ENCODE measurements around the gene ATXN7L2. TPM values are rescaled to one million over a fixed set of nuclear protein-coding genes. Genes with fewer than 3 reads are reported as not detected.

Gene ATXN7L2
- total and polyA plus RNA-seq, 4 donors = 0.61 to 1.7 (median 1.3) TPM

GRCh38 chr1:109522026-109522425 lies 38.3 kb downstream of the ATXN7L2 start:
- H3K27me3 ChIP-seq (ENCODE audit: control insufficient read depth in 4 of 4, insufficient read depth in 4 of 4, low read length in 3 of 4) = no peaks in the 10 kb centered on the region
- no peaks in the 10 kb centered on the region for H3K36me3 ChIP-seq (ENCODE audit: control insufficient read depth in 4 of 4, insufficient read depth in 3 of 4, low read depth in 1 of 4, low read length in 3 of 4)
- H3K4me1 ChIP-seq (ENCODE audit: control insufficient read depth in 4 of 4, insufficient read depth in 4 of 4, low read length in 3 of 4) = no peaks in the 10 kb centered on the region
- 89% methylated on average over 7 of the region's 7 CpGs for WGBS
- no peak overlapping the region for H3K4me3 ChIP-seq (ENCODE audit: low read depth in 1 of 3, low read length in 3 of 3)
- no peak overlapping the region for H3K27ac ChIP-seq (ENCODE audit: low read depth in 1 of 2, low read length in 2 of 2)
- no peak overlapping the region for H3K9ac ChIP-seq (ENCODE audit: low read depth in 1 of 2, low read length in 2 of 2)
- H3K9me3 ChIP-seq (ENCODE audit: control insufficient read depth in 4 of 4, low read length in 3 of 4) = no peaks in the 10 kb centered on the region
- TF ChIP-seq FOXA2 (IDR thresholded peaks at IDR 0.05) = no peak
- TF ChIP-seq RAD21 (IDR thresholded peaks at IDR 0.05) = no peak
- no peak for DNase-seq (ENCODE audit: low spot score)

- DNase-seq (ENCODE audit: low spot score) = no peak
- Histone ChIP-seq H3K27ac (ENCODE audit: low read depth in 1 of 2, low read length in 2 of 2) (no peak overlapping the region), H3K36me3 (ENCODE audit: control insufficient read depth in 4 of 4, insufficient read depth in 3 of 4, low read depth in 1 of 4, low read length in 3 of 4) (no peaks in the 10 kb centered on the region), H3K9ac (ENCODE audit: low read depth in 1 of 2, low read length in 2 of 2) (no peak overlapping the region), H3K27me3 (ENCODE audit: control insufficient read depth in 4 of 4, insufficient read depth in 4 of 4, low read length in 3 of 4) (no peaks in the 10 kb centered on the region), H3K9me3 (ENCODE audit: control insufficient read depth in 4 of 4, low read length in 3 of 4) (no peaks in the 10 kb centered on the region), H3K4me1 (ENCODE audit: control insufficient read depth in 4 of 4, insufficient read depth in 4 of 4, low read length in 3 of 4) (no peaks in the 10 kb centered on the region), H3K4me3 (ENCODE audit: low read depth in 1 of 3, low read length in 3 of 3) (no peak overlapping the region)
- TF ChIP-seq TAF1 (conservative IDR thresholded peaks at IDR 0.05) (no peak), FOXA1 (IDR thresholded peaks at IDR 0.05) (no peak), JUND (IDR thresholded peaks at IDR 0.05) (no peak), HNF4G (IDR thresholded peaks at IDR 0.05) (no peak), FOXA2 (IDR thresholded peaks at IDR 0.05) (no peak), ATF3 (IDR thresholded peaks at IDR 0.05) (no peak), EGR1 (IDR thresholded peaks at IDR 0.05; ENCODE audit: low read depth in 2 of 2) (no peak), RAD21 (IDR thresholded peaks at IDR 0.05) (no peak), GABPA (IDR thresholded peaks at IDR 0.05 in 1 of 2, conservative IDR thresholded peaks at IDR 0.05 in 1 of 2) (no peak), NR2F2 (IDR thresholded peaks at IDR 0.05) (no peak), ZBTB33 (IDR thresholded peaks at IDR 0.05) (no peak), SP1 (IDR thresholded peaks at IDR 0.05) (no peak), HNF4A (conservative IDR thresholded peaks at IDR 0.05) (no peak), YY1 (IDR thresholded peaks at IDR 0.05) (no peak), RXRA (IDR thresholded peaks at IDR 0.05) (no peak)
- TF ChIP-seq, protein P1, sequence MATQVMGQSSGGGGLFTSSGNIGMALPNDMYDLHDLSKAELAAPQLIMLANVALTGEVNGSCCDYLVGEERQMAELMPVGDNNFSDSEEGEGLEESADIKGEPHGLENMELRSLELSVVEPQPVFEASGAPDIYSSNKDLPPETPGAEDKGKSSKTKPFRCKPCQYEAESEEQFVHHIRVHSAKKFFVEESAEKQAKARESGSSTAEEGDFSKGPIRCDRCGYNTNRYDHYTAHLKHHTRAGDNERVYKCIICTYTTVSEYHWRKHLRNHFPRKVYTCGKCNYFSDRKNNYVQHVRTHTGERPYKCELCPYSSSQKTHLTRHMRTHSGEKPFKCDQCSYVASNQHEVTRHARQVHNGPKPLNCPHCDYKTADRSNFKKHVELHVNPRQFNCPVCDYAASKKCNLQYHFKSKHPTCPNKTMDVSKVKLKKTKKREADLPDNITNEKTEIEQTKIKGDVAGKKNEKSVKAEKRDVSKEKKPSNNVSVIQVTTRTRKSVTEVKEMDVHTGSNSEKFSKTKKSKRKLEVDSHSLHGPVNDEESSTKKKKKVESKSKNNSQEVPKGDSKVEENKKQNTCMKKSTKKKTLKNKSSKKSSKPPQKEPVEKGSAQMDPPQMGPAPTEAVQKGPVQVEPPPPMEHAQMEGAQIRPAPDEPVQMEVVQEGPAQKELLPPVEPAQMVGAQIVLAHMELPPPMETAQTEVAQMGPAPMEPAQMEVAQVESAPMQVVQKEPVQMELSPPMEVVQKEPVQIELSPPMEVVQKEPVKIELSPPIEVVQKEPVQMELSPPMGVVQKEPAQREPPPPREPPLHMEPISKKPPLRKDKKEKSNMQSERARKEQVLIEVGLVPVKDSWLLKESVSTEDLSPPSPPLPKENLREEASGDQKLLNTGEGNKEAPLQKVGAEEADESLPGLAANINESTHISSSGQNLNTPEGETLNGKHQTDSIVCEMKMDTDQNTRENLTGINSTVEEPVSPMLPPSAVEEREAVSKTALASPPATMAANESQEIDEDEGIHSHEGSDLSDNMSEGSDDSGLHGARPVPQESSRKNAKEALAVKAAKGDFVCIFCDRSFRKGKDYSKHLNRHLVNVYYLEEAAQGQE (IDR thresholded peaks at IDR 0.05) = no peak
- TF ChIP-seq, protein P2, sequence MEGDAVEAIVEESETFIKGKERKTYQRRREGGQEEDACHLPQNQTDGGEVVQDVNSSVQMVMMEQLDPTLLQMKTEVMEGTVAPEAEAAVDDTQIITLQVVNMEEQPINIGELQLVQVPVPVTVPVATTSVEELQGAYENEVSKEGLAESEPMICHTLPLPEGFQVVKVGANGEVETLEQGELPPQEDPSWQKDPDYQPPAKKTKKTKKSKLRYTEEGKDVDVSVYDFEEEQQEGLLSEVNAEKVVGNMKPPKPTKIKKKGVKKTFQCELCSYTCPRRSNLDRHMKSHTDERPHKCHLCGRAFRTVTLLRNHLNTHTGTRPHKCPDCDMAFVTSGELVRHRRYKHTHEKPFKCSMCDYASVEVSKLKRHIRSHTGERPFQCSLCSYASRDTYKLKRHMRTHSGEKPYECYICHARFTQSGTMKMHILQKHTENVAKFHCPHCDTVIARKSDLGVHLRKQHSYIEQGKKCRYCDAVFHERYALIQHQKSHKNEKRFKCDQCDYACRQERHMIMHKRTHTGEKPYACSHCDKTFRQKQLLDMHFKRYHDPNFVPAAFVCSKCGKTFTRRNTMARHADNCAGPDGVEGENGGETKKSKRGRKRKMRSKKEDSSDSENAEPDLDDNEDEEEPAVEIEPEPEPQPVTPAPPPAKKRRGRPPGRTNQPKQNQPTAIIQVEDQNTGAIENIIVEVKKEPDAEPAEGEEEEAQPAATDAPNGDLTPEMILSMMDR (IDR thresholded peaks at IDR 0.05; ENCODE audit: low read depth, low read length, missing input control) = no peak
- TF ChIP-seq, protein P3, sequence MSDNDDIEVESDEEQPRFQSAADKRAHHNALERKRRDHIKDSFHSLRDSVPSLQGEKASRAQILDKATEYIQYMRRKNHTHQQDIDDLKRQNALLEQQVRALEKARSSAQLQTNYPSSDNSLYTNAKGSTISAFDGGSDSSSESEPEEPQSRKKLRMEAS (IDR thresholded peaks at IDR 0.05) = no peak
- 93% methylated on average over 2 of the region's 2 CpGs for WGBS
Measured at GRCh38 chr1:109523706-109524105, 40.0 kb downstream of the ATXN7L2 start.

All from liver (tissue), 9 donors.